ENCODE results near the gene ZNF816. TPM values are rescaled to one million over a fixed set of nuclear protein-coding genes. Genes with fewer than 3 reads are reported as not detected.

The ZNF816 gene
- total and polyA plus RNA-seq, 8 donors = 3.2 to 12.1 (median 4.7) TPM

Other genes with a start within 250 kb of the ZNF816 start
- 10 to 100 TPM in 1 of 6 donors, 1 to 10 TPM in 5; 5.7 to 15.2 (median 7.0) TPM for gene ZNF611, start 227.8 kb downstream of the ZNF816 start, total RNA-seq
- 1 to 10 TPM; 3.4 to 6.2 TPM for gene ZNF611, start 227.8 kb downstream of the ZNF816 start, polyA plus RNA-seq
- 10 to 100 TPM in 1 of 6 donors, 1 to 10 TPM in 5; 3.1 to 10.3 (median 5.1) TPM for gene ZNF600, start 176.1 kb downstream of the ZNF816 start, total RNA-seq
- 10 to 100 TPM; 11.0 to 17.4 TPM for gene ZNF600, start 176.1 kb downstream of the ZNF816 start, polyA plus RNA-seq
- gene ZNF28, start 141.2 kb downstream of the ZNF816 start, total RNA-seq = 10 to 100 TPM in 1 of 6 donors, 1 to 10 TPM in 5; 4.9 to 13.5 (median 7.1) TPM
- gene ZNF28, start 141.2 kb downstream of the ZNF816 start, polyA plus RNA-seq = 1 to 10 TPM; 2.3 to 2.8 TPM
- gene ZNF468, start 105.3 kb downstream of the ZNF816 start, total RNA-seq = 10 to 100 TPM in 2 of 6 donors, 1 to 10 TPM in 4; 7.0 to 14.7 (median 8.5) TPM
- 10 to 100 TPM in 1 of 2 donors, 1 to 10 TPM in 1; 6.5 to 10.0 TPM for gene ZNF468, start 105.3 kb downstream of the ZNF816 start, polyA plus RNA-seq
- gene ZNF320, start 65.2 kb downstream of the ZNF816 start, total RNA-seq = 10 to 100 TPM in 1 of 6 donors, 1 to 10 TPM in 5; 2.8 to 21.3 (median 6.4) TPM
- gene ZNF320, start 65.2 kb downstream of the ZNF816 start, polyA plus RNA-seq = 1 to 10 TPM; 3.6 to 7.3 TPM
- 10 to 100 TPM in 1 of 6 donors, 1 to 10 TPM in 5; 4.0 to 10.8 (median 4.8) TPM for gene ZNF888, start 39.5 kb downstream of the ZNF816 start, total RNA-seq
- 10 to 100 TPM in 1 of 2 donors, 1 to 10 TPM in 1; 5.8 to 10.5 TPM for gene ZNF888, start 39.5 kb downstream of the ZNF816 start, polyA plus RNA-seq
- gene ERVV-1, start 51.0 kb upstream of the ZNF816 start, total RNA-seq = not detected
- not detected for gene ERVV-1, start 51.0 kb upstream of the ZNF816 start, polyA plus RNA-seq
- gene ERVV-2, start 81.9 kb upstream of the ZNF816 start, total RNA-seq = not detected
- not detected for gene ERVV-2, start 81.9 kb upstream of the ZNF816 start, polyA plus RNA-seq
- 10 to 100 TPM in 4 of 6 donors, 1 to 10 TPM in 2; 6.4 to 18.7 (median 12.5) TPM for gene ZNF160, start 140.5 kb upstream of the ZNF816 start, total RNA-seq
- 10 to 100 TPM; 14.6 to 21.4 TPM for gene ZNF160, start 140.5 kb upstream of the ZNF816 start, polyA plus RNA-seq
- gene ZNF415, start 170.0 kb upstream of the ZNF816 start, total RNA-seq = 1 to 10 TPM; 1.9 to 7.9 (median 4.5) TPM
- 1 to 10 TPM; 5.5 to 6.3 TPM for gene ZNF415, start 170.0 kb upstream of the ZNF816 start, polyA plus RNA-seq
- 1 to 10 TPM; 4.0 to 8.6 (median 5.5) TPM for gene ZNF347, start 196.2 kb upstream of the ZNF816 start, total RNA-seq
- gene ZNF347, start 196.2 kb upstream of the ZNF816 start, polyA plus RNA-seq = 1 to 10 TPM; 2.8 to 2.9 TPM
- 1 to 10 TPM; 1.4 to 4.0 (median 1.5) TPM for gene ZNF665, start 230.5 kb upstream of the ZNF816 start, total RNA-seq
- 1 to 10 TPM; 1.4 to 1.9 TPM for gene ZNF665, start 230.5 kb upstream of the ZNF816 start, polyA plus RNA-seq